Stimulated activated naive CD8-positive, alpha-beta T cell treated with anti-CD3 and anti-CD28 coated beads, Interleukin-15, amount 100 ng/mL, for 72 hours (primary cell): Measurements from ENCODE around the gene SLC20A1.

Source experiments
- ATAC-seq: fragments of 150-1000 bp; cut with Tn5 transposase; 2 replicates; pipeline ENCODE4 v1.10.0; 2021; ENCODE audit warnings: mild to moderate bottlenecking, moderate library complexity
- DNase-seq, 2 donors: peaks; one replicate each; pipeline ENCODE4 v3.0.0; 2021 to 2022
- H3K27ac Mint-ChIP-seq, 2 donors: one replicate each; pipeline ENCODE4 v1.8.0; 2022; ENCODE audit warnings: mild to moderate bottlenecking in 2 of 2, mixed read lengths in 2 of 2, moderate library complexity in 2 of 2
- H3K27me3 Mint-ChIP-seq: one replicate; pipeline ENCODE4 v1.8.0; 2022; ENCODE audit warnings: mixed read lengths
- H3K4me1 Mint-ChIP-seq: one replicate; pipeline ENCODE4 v1.8.0; 2022; ENCODE audit warnings: mild to moderate bottlenecking, mixed read lengths
- H3K4me3 Mint-ChIP-seq, 2 donors: one replicate each; pipeline ENCODE4 v1.8.0; 2022; ENCODE audit warnings: mild to moderate bottlenecking in 2 of 2, mixed read lengths in 2 of 2, moderate library complexity in 1 of 2
- H3K9me3 Mint-ChIP-seq, 2 donors: one replicate each; pipeline ENCODE4 v1.8.0; 2022; ENCODE audit warnings: mixed read lengths in 2 of 2

Gene SLC20A1

DNA sequence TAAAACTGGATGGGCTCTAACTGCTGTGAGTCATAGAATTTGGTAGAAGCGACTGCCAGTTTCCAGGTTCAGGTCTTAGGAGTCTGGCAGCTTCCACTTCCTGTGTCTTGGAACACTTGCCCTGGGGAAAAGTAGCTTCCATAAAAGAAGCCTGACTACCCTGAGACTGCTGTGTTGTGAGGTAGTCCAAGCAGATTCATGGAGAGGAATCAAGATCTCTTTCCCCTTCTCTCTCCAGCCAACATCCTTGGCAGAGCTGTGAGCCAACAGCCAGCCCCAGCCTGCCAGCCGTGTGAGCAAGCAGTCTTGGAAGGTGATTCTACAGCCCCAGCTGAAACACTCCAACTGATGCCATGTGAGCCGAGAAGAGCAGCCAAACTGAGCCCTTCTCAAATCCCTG, 33.7 kb downstream of the SLC20A1 start:
- ATAC-seq (no peak), DNase-seq (no peak)
- Mint-ChIP-seq H3K4me3 (no peak overlapping the region), H3K27ac (no peak overlapping the region), H3K4me1 (peaks cover 2% of the 10 kb centered on the region), H3K9me3 (no peaks in the 10 kb centered on the region), H3K27me3 (peaks cover 6% of the 10 kb centered on the region)

DNA sequence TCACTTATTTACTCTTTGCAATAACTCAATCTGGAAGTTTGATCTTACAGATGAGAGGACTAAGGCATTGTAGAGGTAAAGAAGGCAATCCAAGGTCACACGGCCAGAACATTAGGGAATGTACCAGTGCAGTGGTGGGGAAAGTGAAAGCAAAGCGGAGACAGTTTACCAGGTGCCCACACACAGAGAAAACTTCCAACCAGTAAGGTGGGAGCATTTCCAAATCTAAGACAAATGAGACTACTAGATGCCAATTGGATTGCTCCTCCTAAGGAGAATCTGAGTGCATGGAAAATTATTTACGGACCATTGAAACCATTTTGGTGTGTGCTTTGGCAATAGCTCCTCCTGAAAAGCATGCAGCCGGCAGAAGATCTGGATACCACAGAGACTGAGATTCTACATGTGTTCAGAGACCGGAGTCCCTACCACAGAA, 34.9 kb downstream of the SLC20A1 start:
- no peaks in the 10 kb centered on the region for H3K27me3 Mint-ChIP-seq
- no peak overlapping the region for H3K4me3 Mint-ChIP-seq
- H3K9me3 Mint-ChIP-seq = no peaks in the 10 kb centered on the region
- no peaks in the 10 kb centered on the region for H3K4me1 Mint-ChIP-seq
- DNase-seq (no peak), ATAC-seq (no peak)
- H3K27ac Mint-ChIP-seq = no peak overlapping the region

DNA sequence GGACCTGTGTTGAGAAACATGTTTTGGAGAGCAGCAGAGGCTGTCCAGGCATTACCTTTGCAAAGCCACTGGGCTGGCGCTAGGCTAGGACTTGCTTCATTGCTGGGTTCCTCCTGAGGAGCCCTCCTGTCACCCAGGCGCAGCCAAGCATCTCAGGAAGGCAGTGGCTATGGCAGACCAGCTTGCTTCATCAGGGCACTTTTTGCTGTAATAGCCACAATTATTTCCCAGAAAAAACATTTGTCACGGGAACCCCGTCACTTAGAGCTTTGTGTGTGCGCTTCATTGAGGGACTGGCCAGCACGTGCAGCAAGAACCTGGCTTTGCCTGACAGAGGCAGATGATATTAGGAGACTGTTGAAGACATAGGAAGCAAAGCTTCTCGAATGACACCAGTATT, 36.4 kb downstream of the SLC20A1 start:
- H3K4me1 Mint-ChIP-seq = no peaks in the 10 kb centered on the region
- H3K27ac Mint-ChIP-seq = no peak overlapping the region
- DNase-seq = no peak
- H3K27me3 Mint-ChIP-seq = no peaks in the 10 kb centered on the region
- no peaks in the 10 kb centered on the region for H3K9me3 Mint-ChIP-seq
- no peak overlapping the region for H3K4me3 Mint-ChIP-seq
- no peak for ATAC-seq

DNA sequence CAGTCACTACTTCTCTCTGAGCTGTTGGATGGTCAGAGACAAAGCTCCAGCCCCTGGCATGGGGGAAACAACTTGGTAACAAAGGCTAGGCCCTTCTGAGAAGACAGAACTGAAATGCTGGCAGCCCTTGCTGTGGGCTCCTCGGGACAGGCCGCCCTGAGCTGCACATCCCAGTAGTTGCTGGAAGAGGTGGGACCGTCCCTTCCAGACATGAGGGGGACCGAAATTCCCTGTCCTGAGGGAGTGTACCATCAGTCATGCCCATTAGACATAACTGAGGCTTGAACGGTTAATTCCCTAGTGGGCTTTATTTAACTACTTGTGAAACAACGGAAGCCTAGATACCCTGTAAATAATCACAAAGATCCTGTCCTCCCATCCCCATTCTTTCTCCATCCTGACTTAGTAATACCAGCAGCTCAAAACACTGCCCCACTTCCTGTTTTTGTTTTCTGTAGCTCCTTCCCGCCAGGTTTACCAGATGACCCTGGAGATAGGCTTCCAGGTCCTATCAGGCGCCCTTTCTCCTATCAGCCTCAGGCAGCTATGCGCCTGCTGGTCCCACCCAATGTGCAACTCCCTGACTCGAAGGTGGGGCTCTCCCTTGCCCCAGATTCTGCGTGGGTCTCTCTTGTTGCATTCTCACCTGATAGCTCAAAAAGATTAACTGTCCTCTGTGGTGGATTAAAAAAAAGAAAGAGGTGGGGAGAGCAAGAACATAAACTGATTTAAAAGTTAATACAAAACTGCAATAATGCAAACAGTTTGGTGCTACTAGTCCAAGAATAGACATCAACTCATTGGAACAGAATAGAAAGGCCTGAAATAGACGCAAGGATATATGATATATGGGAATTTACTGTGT, 38.0 kb downstream of the SLC20A1 start:
- Mint-ChIP-seq H3K27me3 (no peaks in the 10 kb centered on the region), H3K4me3 (no peak overlapping the region), H3K4me1 (no peaks in the 10 kb centered on the region), H3K9me3 (no peaks in the 10 kb centered on the region), H3K27ac (peak overlapping the region; percentile 28 to 71)
- DNase-seq = no peak
- ATAC-seq = no peak

DNA sequence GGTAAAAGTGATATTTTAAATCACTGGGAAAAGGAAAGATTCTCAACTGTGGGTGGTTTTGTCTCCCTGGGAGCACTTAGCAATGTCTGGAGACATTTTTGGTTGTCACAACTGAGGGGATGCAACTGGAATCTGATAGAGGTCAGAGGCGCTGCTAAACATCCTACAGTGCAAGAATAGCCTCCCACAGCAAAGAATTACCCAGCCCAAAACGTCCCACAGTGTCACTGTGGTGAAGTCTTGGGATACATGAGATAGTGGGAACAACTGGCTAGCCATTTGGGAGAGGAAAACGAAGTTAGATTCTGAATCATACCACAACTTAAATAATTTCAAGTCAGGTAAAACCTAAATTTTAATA, 38.7 kb downstream of the SLC20A1 start:
- H3K4me3 Mint-ChIP-seq = no peak overlapping the region
- no peak overlapping the region for H3K27ac Mint-ChIP-seq
- no peaks in the 10 kb centered on the region for H3K4me1 Mint-ChIP-seq

DNA sequence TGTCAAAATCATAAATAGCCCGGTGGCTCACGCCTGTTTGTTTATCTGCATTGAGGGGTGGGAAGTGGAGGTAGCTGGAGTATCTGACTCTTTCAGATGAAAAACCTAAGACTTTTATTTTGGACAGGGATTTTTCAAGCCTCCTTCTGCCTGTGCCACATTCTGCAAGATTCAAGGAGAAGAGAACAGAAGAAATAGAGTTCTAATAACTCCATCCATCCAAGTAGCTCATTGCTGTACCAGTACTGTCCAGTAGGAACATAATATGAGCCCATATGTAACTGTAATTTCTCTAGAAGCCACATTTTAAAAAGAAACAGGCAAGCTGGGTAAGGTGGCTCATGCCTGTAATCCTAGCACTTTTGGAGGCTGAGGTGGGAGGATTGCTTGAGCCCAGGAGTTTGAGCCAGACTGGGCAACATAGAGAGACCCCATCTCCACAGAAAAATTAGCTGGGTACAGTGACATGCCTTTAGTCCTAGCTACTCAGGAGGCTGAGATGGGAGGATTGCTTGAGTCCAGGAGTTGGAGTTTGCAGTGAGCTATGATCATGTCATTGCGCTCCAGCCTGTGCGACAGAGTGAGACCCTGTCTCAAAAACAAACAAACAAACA, 39.6 kb downstream of the SLC20A1 start:
- H3K27me3 Mint-ChIP-seq = no peaks in the 10 kb centered on the region
- ATAC-seq = peak; percentile 40
- no peak overlapping the region for H3K27ac Mint-ChIP-seq
- H3K4me1 Mint-ChIP-seq = no peaks in the 10 kb centered on the region
- no peaks in the 10 kb centered on the region for H3K9me3 Mint-ChIP-seq
- DNase-seq = no peak
- H3K4me3 Mint-ChIP-seq = no peak overlapping the region

More for the DNA sequence above, 38.7 kb downstream of the SLC20A1 start:
- H3K27me3 Mint-ChIP-seq = no peaks in the 10 kb centered on the region
- ATAC-seq (no peak), DNase-seq (no peak)
- no peaks in the 10 kb centered on the region for H3K9me3 Mint-ChIP-seq

DNA sequence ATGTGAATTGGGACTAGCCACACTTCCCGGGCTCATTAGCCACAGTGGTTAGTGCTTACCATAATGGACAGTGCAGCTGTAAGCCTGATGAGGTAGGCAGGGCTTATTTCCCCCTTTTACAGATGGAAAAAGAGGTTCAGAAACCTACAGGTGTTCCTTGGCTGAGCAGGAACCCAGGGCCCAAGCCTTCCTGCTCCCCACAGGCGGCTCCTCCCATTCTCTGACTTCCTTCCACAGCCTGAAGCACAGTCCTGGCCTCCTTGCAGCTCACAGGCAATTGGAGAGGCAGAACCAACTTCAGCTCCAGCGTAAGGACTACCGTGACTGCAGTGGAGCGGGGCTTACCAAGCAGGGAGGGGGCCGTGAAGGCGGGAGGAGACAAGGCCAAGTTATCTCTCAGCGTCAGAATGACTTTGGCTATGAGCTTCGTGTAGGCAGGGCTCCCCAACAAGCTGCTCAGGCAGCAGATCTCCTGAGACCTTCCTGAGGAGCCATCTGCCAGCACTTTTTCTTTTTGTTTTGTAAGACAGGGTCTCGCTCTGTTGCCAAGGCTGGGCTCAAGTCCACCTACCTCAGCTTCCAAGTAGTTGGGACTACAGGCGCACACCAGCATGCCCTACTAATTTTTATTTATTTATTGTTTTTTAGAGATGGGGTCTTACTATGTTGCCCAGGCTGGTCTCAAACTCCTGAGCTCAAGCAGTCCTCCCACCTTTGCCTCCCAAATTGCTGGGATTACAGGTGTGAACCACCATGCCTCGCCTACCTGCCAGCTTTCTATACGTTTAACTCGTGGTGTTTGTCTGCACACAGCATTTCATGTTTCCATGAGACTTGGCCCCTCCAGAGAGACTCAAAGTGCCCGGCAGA, 40.8 kb downstream of the SLC20A1 start:
- Mint-ChIP-seq H3K9me3 (no peaks in the 10 kb centered on the region), H3K27ac (no peak overlapping the region), H3K4me3 (no peak overlapping the region), H3K4me1 (peaks cover 8% of the 10 kb centered on the region), H3K27me3 (no peaks in the 10 kb centered on the region)
- no peak for ATAC-seq
- DNase-seq = no peak

DNA sequence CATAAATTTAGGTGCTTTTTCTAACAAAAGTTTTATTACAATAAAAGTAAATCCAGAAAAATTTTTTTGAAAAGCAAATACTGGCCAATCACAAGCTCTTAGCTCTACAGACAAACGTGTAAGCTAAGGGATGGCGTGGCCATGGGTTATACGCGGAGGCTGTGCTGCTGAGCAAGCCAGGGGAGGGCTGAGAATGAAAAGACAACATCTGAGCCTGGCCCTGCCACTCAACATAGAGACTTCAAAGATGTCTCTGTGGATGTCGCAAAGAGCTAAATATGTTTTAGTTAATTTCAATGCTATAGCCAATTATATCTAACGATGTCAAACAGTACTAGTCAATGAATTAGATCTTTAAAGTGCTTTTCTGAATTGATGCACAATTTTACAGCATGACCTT, 41.8 kb downstream of the SLC20A1 start:
- no peaks in the 10 kb centered on the region for H3K9me3 Mint-ChIP-seq
- DNase-seq = no peak
- no peak overlapping the region for H3K27ac Mint-ChIP-seq
- no peak for ATAC-seq
- no peak overlapping the region for H3K4me3 Mint-ChIP-seq
- no peaks in the 10 kb centered on the region for H3K27me3 Mint-ChIP-seq
- peaks cover 18% of the 10 kb centered on the region for H3K4me1 Mint-ChIP-seq

DNA sequence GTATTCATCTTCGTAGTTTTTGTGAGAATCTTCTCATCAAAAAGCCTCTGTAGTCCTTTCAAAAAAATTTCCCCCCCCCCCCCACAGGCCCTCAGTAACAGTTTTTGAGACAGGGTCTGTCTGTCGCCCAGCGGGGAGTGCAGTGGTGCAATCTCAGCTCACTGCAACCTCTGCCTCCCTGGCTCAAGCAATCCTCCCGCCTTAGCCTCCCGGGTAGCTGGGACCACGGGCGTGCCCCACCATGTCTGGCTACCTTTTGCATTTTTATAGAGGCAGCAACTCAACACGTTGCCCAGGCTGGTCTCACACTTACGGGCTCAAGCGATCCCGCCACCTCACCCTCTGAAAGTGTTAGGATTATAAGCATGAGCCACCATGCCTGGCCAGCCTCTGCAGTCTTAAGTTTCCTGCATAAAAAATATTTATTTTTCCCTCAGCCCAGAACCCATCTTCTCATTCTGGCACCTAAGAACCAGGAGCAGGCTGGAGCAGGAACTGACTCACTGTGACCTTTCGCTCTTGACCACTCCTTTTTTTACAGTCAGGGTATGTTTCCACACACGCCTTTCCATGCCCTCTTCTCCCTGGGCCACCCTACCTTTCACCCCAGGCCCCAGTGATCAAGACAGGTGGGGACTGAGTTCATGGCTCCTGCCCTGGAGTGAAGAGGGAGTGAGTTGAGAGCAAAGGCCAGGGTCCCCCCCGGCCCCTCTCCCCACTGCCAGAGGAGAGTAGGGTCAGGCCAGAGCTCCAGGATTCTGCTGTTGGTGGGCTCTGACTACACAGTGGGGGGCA, 42.5 kb downstream of the SLC20A1 start:
- Mint-ChIP-seq H3K27me3 (no peaks in the 10 kb centered on the region), H3K4me1 (peaks cover 25% of the 10 kb centered on the region), H3K27ac (no peak overlapping the region), H3K4me3 (no peak overlapping the region), H3K9me3 (no peaks in the 10 kb centered on the region)
- DNase-seq (no peak), ATAC-seq (no peak)

DNA sequence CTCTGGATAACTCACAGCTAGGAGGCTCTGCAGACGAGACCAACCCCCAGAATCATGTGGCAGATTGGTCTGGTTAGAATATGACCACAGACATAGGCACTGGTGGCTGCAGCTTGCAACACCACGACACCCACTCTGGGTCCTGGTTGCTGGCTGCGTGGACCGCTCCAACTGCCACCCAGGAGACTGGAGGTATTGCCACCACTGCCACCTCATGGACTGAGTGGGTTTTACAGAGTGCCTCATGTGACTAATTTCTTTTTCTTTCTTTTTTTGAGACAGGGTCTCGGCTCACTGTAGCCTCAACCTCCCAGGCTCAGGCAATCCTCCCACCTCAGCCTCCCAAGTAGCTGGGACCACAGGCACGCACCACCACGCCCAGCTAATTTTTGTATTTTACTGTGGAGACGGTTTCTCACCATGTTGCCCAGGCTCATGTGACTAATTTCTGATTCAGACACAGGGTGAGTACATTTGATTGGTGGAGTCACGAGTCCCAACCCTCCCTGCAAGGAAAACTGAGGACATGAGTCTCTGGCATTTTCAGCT, 45.2 kb downstream of the SLC20A1 start:
- peak overlapping the region; percentile 16 to 44 for H3K27ac Mint-ChIP-seq
- no peaks in the 10 kb centered on the region for H3K27me3 Mint-ChIP-seq
- ATAC-seq (peak; percentile 82), DNase-seq (peak; percentile 52 to 73)
- H3K4me3 Mint-ChIP-seq = peak overlapping the region; percentile 65 to 66
- no peaks in the 10 kb centered on the region for H3K9me3 Mint-ChIP-seq
- peaks cover 31% of the 10 kb centered on the region for H3K4me1 Mint-ChIP-seq

DNA sequence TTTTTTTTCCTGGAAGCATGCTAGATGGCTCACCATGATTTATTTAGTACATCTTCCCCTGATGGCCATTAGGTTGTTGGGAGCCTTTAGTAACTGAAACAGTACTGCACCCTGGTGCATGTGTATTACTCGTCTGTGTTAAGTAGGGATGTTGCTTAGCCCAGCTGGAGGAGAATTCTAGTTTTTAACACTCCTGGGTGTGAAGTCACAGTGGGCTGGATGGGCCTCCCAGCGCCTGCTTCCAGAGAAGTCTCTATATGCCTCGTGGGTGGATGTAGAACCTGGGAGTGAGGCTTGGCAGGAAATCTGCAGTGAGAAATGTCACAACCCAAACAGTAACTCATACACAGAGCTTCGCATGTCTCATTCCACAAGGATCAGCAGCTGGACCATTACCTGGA, 46.1 kb downstream of the SLC20A1 start:
- peaks cover 31% of the 10 kb centered on the region for H3K4me1 Mint-ChIP-seq
- no peak overlapping the region for H3K4me3 Mint-ChIP-seq
- no peak overlapping the region for H3K27ac Mint-ChIP-seq
- H3K27me3 Mint-ChIP-seq = no peaks in the 10 kb centered on the region
- ATAC-seq = no peak
- DNase-seq = no peak
- H3K9me3 Mint-ChIP-seq = no peaks in the 10 kb centered on the region

DNA sequence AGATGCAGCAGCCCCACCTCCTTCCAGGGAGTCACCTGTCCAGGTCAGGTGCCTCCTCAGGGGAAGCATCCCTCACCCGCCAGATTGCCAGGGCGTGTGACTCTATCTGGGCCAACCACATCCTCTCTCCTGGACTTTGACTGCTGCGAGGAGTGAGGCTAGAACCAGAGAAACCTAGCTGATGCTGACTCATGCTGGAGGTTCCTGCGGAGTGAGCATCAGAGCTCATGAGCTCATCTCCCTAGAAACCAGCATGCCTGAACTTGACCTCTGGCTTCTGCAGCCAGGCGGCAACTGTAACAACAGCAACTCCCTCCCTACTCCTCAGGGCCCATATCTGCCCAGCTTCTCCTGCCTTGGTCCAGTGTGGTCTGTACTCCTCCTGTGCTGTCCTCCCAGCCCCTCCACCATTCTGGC, 46.8 kb downstream of the SLC20A1 start:
- ATAC-seq = peak; percentile 94
- no peaks in the 10 kb centered on the region for H3K27me3 Mint-ChIP-seq
- H3K9me3 Mint-ChIP-seq = no peaks in the 10 kb centered on the region
- H3K27ac Mint-ChIP-seq = peak overlapping the region; percentile 81 to 90
- peak overlapping the region; percentile 13 to 49 for H3K4me3 Mint-ChIP-seq
- peak; percentile 41 to 77 for DNase-seq
- peaks cover 31% of the 10 kb centered on the region for H3K4me1 Mint-ChIP-seq

DNA sequence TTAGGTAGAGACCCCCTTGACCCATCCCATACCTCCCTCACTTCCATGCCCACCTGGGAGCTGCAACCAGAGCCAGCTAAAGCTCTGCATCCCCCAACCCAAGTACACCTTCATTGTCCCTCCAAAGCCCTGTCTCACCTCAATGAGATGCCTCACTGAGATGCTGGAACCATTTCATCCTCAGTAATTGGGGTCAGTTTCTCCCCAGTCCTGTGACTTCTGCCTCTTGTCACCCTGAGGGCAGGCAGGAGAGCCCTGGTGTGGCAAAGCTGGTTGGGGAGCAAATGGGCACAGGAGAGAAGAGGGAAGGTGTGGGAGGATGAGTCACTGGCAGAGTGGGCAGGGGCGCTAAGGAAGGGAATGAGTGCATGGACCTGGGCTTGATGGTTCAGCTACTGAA, 47.2 kb downstream of the SLC20A1 start:
- H3K27ac Mint-ChIP-seq = peak overlapping the region; percentile 67 to 90
- H3K9me3 Mint-ChIP-seq = no peaks in the 10 kb centered on the region
- DNase-seq (peak in 1 of 2 donors; percentile 41), ATAC-seq (peak; percentile 61)
- H3K27me3 Mint-ChIP-seq = no peaks in the 10 kb centered on the region
- H3K4me1 Mint-ChIP-seq = peaks cover 31% of the 10 kb centered on the region
- peak overlapping the region; percentile 13 to 49 for H3K4me3 Mint-ChIP-seq

DNA sequence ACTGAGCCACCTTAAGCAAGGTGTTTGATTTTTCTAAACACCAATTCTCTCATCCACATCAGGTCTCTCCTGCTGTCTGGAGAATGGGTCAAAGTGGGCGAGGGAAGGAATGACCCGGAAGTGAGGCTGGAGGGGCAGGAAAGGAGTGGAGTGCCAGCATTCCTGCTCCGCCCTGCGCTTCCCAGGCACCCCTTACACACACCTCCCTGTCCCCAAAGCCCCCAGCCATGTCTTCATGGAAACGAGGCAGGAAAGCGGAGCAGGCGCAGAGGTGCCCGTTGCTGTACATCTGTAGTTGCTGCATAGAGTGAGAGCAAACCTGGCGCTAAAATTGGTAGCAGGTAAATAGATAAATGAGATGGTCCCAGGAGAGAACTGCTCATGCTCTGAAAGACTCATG, 47.9 kb downstream of the SLC20A1 start:
- ATAC-seq = no peak
- Mint-ChIP-seq H3K27ac (no peak overlapping the region), H3K9me3 (no peaks in the 10 kb centered on the region), H3K4me3 (no peak overlapping the region), H3K4me1 (peaks cover 31% of the 10 kb centered on the region), H3K27me3 (no peaks in the 10 kb centered on the region)
- DNase-seq = no peak

DNA sequence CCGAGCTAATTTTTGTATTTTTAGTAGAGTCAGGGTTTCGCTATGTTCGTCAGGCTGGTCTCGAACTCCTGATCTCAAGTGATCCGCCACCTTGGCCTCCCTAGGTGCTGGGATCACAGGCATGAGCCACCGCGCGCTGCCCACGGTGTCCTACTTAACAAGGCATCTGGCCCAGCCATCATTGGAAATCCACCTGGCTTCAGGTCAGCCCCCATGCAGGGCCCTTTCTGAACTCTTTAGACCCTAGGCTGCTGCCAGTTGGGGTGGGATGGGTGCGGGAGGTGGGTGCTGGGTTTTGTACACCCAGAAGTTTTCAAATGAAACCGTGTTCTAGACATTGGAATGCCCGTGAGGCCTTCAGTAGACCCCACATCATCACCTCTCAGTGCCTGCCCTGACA, 48.4 kb downstream of the SLC20A1 start:
- Mint-ChIP-seq H3K4me3 (no peak overlapping the region), H3K27ac (no peak overlapping the region), H3K27me3 (no peaks in the 10 kb centered on the region), H3K4me1 (peaks cover 31% of the 10 kb centered on the region), H3K9me3 (no peaks in the 10 kb centered on the region)
- no peak for DNase-seq
- no peak for ATAC-seq
